MCF 10A (cell line): ENCODE data around the gene CAPN10. TPM values are rescaled to one million over a fixed set of nuclear protein-coding genes. Genes with fewer than 3 reads are reported as not detected.

Experiments used
- BruUV-seq: library from RNA; stranded (reverse); fragments of 400-500 nt; replicated peaks from 2 replicates; lab custom pipeline; 2021; lab: Mats Ljungman, UMichigan
- CTCF ChIA-PET: fragments of 300-600 bp; sonication (Branson Sonifier 250); formaldehyde crosslinking; extraction: SDS; loops from one replicate; lab custom pipeline; 2021; ENCODE audit warnings: antibody characterized with exemption, inconsistent platforms; lab: Yijun Ruan, JAX
- POLR2A ChIA-PET: fragments of 300-600, 350-650 bp; sonication (Branson Sonifier 250); formaldehyde crosslinking; extraction: SDS; loops from one replicate; lab custom pipeline; 2020; ENCODE audit warnings: antibody characterized with exemption, inconsistent platforms; lab: Yijun Ruan, JAX
- DNase-seq: peaks from one replicate; pipeline ENCODE4 v3.0.0-alpha.2; 2018; ENCODE audit not compliant: unreplicated experiment
- H3K27ac Mint-ChIP-seq: one replicate; pipeline ENCODE4 v1.8.0; 2022; ENCODE audit warnings: mild to moderate bottlenecking, low read depth, mixed read lengths; ENCODE audit not compliant: unreplicated experiment
- H3K27me3 Mint-ChIP-seq: one replicate; pipeline ENCODE4 v1.8.0; 2022; ENCODE audit warnings: mixed read lengths; ENCODE audit not compliant: insufficient read depth, unreplicated experiment
- H3K36me3 Mint-ChIP-seq: one replicate; pipeline ENCODE4 v1.8.0; 2022; ENCODE audit warnings: mild to moderate bottlenecking, moderate library complexity, mixed read lengths; ENCODE audit not compliant: insufficient read depth, unreplicated experiment
- H3K4me1 Mint-ChIP-seq: one replicate; pipeline ENCODE4 v1.8.0; 2022; ENCODE audit warnings: mixed read lengths; ENCODE audit not compliant: insufficient read depth, unreplicated experiment
- H3K4me3 Mint-ChIP-seq: one replicate; pipeline ENCODE4 v1.8.0; 2022; ENCODE audit warnings: mild to moderate bottlenecking, moderate library complexity, mixed read lengths; ENCODE audit not compliant: unreplicated experiment
- H3K9me3 Mint-ChIP-seq: one replicate; pipeline ENCODE4 v1.8.0; 2022; ENCODE audit warnings: mixed read lengths; ENCODE audit not compliant: unreplicated experiment
- CTCF ChIP-seq: fragments of 200-600 bp; IDR thresholded peaks from one replicate; pipeline ENCODE4 v1.8.0; 2022; ENCODE audit warnings: antibody characterized with exemption, mild to moderate bottlenecking; ENCODE audit not compliant: unreplicated experiment
- intact Hi-C: fragments of 100-400 bp; cut with micrococcal nuclease; formaldehyde crosslinking; loops from 2 replicates; pipeline ENCODE4 v1.14.1; 2022
- total RNA-seq: library from RNA; stranded (reverse); gene quantifications from 2 replicates; pipeline ENCODE4 v1.2.3, GENCODE V29; 2022

CAPN10 gene
- total RNA-seq, 1 experiment from 2014 or later, result 27.6 TPM

- peak; percentile 30 for DNase-seq
- CTCF ChIA-PET, result interaction anchor here (5.7 kb wide), 1 partner anchor 17 kb away, joined by 52 read pairs; no protein-coding TSS in a partner anchor
- Mint-ChIP-seq H3K27ac (peak overlapping the region; percentile 42), H3K27me3 (no peaks in the 10 kb centered on the region), H3K36me3 (peaks cover 14% of the 10 kb centered on the region), H3K4me3 (no peak overlapping the region), H3K9me3 (no peaks in the 10 kb centered on the region), H3K4me1 (peaks cover 46% of the 10 kb centered on the region)
- TF ChIP-seq CTCF, result no peak
- POLR2A ChIA-PET, result interaction anchor here (0.6 to 4.8 kb wide), 4 partner anchors 15 to 148 kb away, joined by 3 to 87 read pairs (median 4); partner anchors contain the start of genes ANKMY1 and DUSP28
- no TSS peak for BruUV-seq
- intact Hi-C loops, result no loop called here
Measured at GRCh38 chr2:240581811-240582210, 4.7 kb upstream of the CAPN10 start.

DNA sequence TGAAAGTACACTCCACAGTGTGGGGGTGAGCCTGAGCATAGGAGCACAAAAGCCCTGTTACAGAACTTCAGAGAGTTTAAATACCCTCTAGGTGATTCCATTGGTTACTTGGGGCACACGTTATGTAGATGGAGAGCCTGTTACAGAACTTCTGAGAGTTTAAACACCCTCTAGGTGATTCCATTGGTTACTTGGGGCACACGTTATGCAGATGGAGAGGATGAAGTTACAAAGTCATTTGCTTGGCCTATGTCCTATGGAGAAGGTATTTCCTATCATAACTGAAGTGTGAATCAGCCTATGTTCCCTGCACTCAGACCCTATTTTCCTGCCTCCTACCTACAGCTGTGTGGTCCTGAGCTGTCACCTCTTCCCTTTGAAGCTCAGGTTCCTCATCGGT is 3.8 kb upstream of the CAPN10 start:
- TF ChIP-seq CTCF, result no peak

DNA sequence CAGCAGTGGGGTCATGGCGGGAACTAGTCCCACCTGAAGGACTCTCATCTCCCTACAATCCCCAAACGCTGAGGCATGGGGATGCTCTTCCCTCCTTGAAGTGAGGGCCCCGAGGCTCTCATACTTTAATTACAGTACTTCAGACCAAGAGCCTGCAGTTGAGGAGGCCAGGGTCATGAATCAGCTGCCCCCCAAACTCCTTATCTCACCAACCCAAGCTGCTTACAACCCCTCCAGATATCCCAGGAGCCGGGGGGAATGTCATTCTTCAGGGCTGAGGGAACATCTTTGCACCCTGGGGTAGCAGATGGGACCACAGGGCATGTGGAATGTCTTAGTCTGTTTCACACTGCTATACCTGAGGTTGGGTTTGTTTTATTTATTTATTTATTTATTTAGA is 2.8 kb upstream of the CAPN10 start:
- no peak overlapping the region for H3K27ac Mint-ChIP-seq
- no peak overlapping the region for H3K4me3 Mint-ChIP-seq
- H3K36me3 Mint-ChIP-seq, result peaks cover 11% of the 10 kb centered on the region
- intact Hi-C loops, result no loop called here
- ChIA-PET CTCF (interaction anchor here (5.7 kb wide), 1 partner anchor 19 kb away, joined by 52 read pairs; no protein-coding TSS in a partner anchor), POLR2A (interaction anchor here (8.0 kb wide), 1 partner anchor 21 kb away, joined by 275 read pairs; the partner anchor contains the start of genes ANKMY1 and DUSP28)
- no peaks in the 10 kb centered on the region for H3K27me3 Mint-ChIP-seq
- TF ChIP-seq CTCF, result no peak
- no peak for DNase-seq
- H3K4me1 Mint-ChIP-seq, result peaks cover 54% of the 10 kb centered on the region
- no TSS peak for BruUV-seq
- H3K9me3 Mint-ChIP-seq, result no peaks in the 10 kb centered on the region

More for the DNA sequence above, 3.8 kb upstream of the CAPN10 start:
- ChIA-PET POLR2A (interaction anchor here (8.0 kb wide), 1 partner anchor 20 kb away, joined by 275 read pairs; the partner anchor contains the start of genes ANKMY1 and DUSP28), CTCF (interaction anchor here (5.7 kb wide), 1 partner anchor 18 kb away, joined by 52 read pairs; no protein-coding TSS in a partner anchor)
- BruUV-seq, result no TSS peak
- H3K4me3 Mint-ChIP-seq, result no peak overlapping the region
- no peak for DNase-seq
- H3K36me3 Mint-ChIP-seq, result peaks cover 14% of the 10 kb centered on the region
- H3K4me1 Mint-ChIP-seq, result peaks cover 49% of the 10 kb centered on the region
- peak overlapping the region; percentile 42 for H3K27ac Mint-ChIP-seq
- no peaks in the 10 kb centered on the region for H3K27me3 Mint-ChIP-seq
- no peaks in the 10 kb centered on the region for H3K9me3 Mint-ChIP-seq
- intact Hi-C loops, result no loop called here

DNA sequence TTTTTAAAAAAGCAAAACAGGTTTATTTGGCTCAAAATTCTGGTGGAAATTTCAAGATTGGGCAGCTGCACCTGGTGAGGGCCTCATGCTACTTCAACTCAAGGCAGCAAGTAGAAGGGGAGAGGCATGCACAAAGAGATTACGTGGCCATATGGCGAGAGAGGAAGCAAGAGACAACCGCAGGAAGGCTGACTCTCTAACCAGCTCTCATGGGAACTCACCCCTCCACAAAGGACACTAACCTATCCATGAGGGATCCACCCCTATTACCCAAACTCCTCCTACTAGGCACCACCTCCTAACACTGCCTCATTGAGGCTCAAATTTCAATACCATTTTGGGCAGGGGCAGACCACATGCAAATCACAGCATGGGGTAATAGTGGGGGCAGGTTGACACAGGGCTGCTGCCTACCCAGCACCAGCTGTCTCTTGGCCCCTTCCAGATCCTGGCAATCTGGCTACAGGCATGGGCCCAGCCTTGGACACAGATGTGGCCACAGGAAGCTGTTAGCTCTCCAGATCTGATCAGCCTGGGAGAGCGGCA is 2.0 kb upstream of the CAPN10 start:
- Mint-ChIP-seq H3K27ac (no peak overlapping the region), H3K9me3 (no peaks in the 10 kb centered on the region), H3K4me1 (peaks cover 50% of the 10 kb centered on the region), H3K36me3 (peaks cover 13% of the 10 kb centered on the region), H3K27me3 (no peaks in the 10 kb centered on the region), H3K4me3 (peak overlapping the region; percentile 87)
- no peak for TF ChIP-seq CTCF
- CTCF ChIA-PET, result no interaction called here
- intact Hi-C loops, result no loop called here
- POLR2A ChIA-PET, result interaction anchor here (8.0 kb wide), 1 partner anchor 22 kb away, joined by 275 read pairs; the partner anchor contains the start of genes ANKMY1 and DUSP28
- peak; percentile 81 for DNase-seq
- no TSS peak for BruUV-seq
